GM06990 (cell line): ENCODE results near the gene OBSCN.

Experiments used
- DNase-seq: peaks from one replicate; pipeline ENCODE4 v3.0.0-alpha.2; 2011; ENCODE audit not compliant: insufficient read length; ENCODE audit errors: extremely low read depth
- H3K27me3 ChIP-seq: replicated peaks from 2 replicates; pipeline ENCODE4 v1.6.0; 2011; ENCODE audit warnings: low read length; ENCODE audit not compliant: control insufficient read depth, insufficient read depth
- H3K36me3 ChIP-seq: 2 replicates; pipeline ENCODE4 v1.5.1; 2011; ENCODE audit warnings: low read length; ENCODE audit not compliant: control insufficient read depth, insufficient read depth
- H3K4me3 ChIP-seq: replicated peaks from 2 replicates; pipeline ENCODE4 v1.5.1; 2011; ENCODE audit warnings: low read depth, mild to moderate bottlenecking, control low read depth, low read length
- TF ChIP-seq, protein P1 (sequence below): IDR thresholded peaks from 2 replicates; pipeline ENCODE4 v1.5.1; 2011; ENCODE audit warnings: low read length, control low read depth, mild to moderate bottlenecking, inconsistent platforms; ENCODE audit not compliant: insufficient read depth, poor library complexity, severe bottlenecking

OBSCN gene

GRCh38 chr1:228293816-228294500 is 86.1 kb downstream of the OBSCN start:
- no peaks in the 10 kb centered on the region for H3K36me3 ChIP-seq
- no peak for DNase-seq
- no peaks in the 10 kb centered on the region; the same call in 1 of the 2 replicates for H3K27me3 ChIP-seq
- TF ChIP-seq, protein P1, sequence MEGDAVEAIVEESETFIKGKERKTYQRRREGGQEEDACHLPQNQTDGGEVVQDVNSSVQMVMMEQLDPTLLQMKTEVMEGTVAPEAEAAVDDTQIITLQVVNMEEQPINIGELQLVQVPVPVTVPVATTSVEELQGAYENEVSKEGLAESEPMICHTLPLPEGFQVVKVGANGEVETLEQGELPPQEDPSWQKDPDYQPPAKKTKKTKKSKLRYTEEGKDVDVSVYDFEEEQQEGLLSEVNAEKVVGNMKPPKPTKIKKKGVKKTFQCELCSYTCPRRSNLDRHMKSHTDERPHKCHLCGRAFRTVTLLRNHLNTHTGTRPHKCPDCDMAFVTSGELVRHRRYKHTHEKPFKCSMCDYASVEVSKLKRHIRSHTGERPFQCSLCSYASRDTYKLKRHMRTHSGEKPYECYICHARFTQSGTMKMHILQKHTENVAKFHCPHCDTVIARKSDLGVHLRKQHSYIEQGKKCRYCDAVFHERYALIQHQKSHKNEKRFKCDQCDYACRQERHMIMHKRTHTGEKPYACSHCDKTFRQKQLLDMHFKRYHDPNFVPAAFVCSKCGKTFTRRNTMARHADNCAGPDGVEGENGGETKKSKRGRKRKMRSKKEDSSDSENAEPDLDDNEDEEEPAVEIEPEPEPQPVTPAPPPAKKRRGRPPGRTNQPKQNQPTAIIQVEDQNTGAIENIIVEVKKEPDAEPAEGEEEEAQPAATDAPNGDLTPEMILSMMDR, result no peak
- H3K4me3 ChIP-seq, result no peak overlapping the region

GRCh38 chr1:228294717-228295116 is 86.9 kb downstream of the OBSCN start:
- no peaks in the 10 kb centered on the region; the same call in 1 of the 2 replicates for H3K27me3 ChIP-seq
- no peak for DNase-seq
- H3K4me3 ChIP-seq, result no peak overlapping the region
- TF ChIP-seq, protein P1, result no peak
- no peaks in the 10 kb centered on the region for H3K36me3 ChIP-seq

DNA sequence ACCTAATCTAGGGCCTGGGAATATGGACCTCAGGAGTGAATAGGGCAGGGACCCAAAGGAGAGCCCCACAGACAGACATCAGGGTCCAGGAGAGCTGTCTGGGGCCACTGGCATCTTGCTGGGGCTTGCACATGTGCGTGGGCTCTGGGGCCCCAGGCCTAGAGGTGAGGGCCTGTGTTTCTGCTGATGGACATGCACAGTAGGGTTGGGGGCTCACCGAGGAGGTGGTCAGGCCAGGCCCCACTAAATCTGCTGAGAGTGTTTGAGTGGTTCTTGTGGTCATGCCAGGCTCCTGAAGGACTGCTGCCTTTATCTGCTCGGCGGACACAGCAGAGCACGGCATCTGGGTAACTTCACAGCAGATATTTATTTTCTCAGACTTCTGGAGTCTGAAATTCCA is 87.4 kb downstream of the OBSCN start:
- TF ChIP-seq, protein P1, result no peak
- Histone ChIP-seq H3K27me3 (no peaks in the 10 kb centered on the region; the same call in 1 of the 2 replicates), H3K4me3 (no peak overlapping the region), H3K36me3 (no peaks in the 10 kb centered on the region)
- DNase-seq, result no peak

DNA sequence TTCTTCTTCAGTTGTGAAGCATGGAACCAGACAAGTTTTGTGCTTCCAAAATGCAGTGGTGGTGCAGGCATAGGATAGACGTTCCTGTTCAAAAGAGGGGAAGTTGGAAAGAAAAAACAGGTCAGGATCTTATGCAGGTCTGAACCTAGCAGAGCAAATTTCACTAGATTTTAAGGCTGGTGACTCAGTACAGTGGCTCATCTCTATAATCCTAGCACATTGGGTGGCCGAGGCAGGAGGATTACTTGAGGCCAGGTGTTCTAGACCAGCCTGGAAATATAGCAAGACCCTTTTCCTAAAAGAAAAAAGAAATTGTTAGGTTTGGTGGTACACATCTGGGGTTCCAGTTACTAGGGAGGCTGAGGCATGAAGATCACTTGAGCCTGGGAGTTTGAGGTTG is 88.1 kb downstream of the OBSCN start:
- Histone ChIP-seq H3K4me3 (no peak overlapping the region), H3K36me3 (no peaks in the 10 kb centered on the region), H3K27me3 (no peaks in the 10 kb centered on the region; the same call in 1 of the 2 replicates)
- TF ChIP-seq, protein P1, result no peak
- no peak for DNase-seq

DNA sequence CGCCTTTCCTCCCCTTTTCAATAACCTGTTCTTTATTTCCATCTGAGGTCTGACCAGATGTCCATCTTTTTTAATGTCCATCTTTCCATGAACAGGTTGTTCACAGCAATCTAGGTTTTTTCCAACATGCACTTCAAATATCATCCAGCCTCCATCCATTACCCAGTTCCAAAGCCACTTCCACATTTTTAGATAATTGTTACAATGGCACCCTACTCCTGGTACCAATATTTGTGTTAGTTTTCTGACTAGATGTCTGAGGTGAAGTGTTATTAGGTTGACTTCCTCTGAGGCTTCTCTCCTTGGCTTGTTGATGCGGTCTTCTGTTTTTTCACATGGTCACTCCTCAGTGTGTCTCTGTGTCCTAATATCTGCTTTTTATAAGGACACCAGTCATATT is 89.4 kb downstream of the OBSCN start:
- Histone ChIP-seq H3K4me3 (no peak overlapping the region), H3K36me3 (no peaks in the 10 kb centered on the region), H3K27me3 (no peaks in the 10 kb centered on the region)
- TF ChIP-seq, protein P1, result no peak
- no peak for DNase-seq

GRCh38 chr1:228297822-228298221 is 90.0 kb downstream of the OBSCN start:
- TF ChIP-seq, protein P1, result no peak

More at GRCh38 chr1:228297822-228298221, 90.0 kb downstream of the OBSCN start:
- Histone ChIP-seq H3K36me3 (no peaks in the 10 kb centered on the region), H3K27me3 (no peaks in the 10 kb centered on the region), H3K4me3 (no peak overlapping the region)
- DNase-seq, result no peak
